SK-N-SH (cell line): ENCODE measurements around the gene PHKA1. TPM values are rescaled to one million over a fixed set of nuclear protein-coding genes. Genes with fewer than 3 reads are reported as not detected.

Experiments used
- CTCF ChIA-PET: fragments of 300-600, 350-600 bp; formaldehyde crosslinking; extraction: SDS; loops from one replicate; lab custom pipeline; 2021; lab: Yijun Ruan, JAX
- POLR2A ChIA-PET: fragments of 350-600 bp; sonication (Branson Sonifier 250); formaldehyde crosslinking; extraction: SDS; loops from one replicate; lab custom pipeline; 2020; ENCODE audit warnings: antibody characterized with exemption, inconsistent platforms; lab: Yijun Ruan, JAX
- DNase-seq: peaks from one replicate; pipeline ENCODE4 v3.0.0; 2012
- H2AFZ ChIP-seq: fragments of 200-600 bp; sonication (generic); 2 replicates; pipeline ENCODE4 v1.8.1; 2016; ENCODE audit warnings: antibody characterized with exemption, mild to moderate bottlenecking, low read depth
- H3F3A ChIP-seq: fragments of 200-600 bp; sonication (generic); replicated peaks from 2 replicates; pipeline ENCODE3; 2016; ENCODE audit warnings: antibody characterized with exemption, mild to moderate bottlenecking; ENCODE audit not compliant: insufficient read depth
- H3K27ac ChIP-seq, 2 experiments: fragments of 200-500 bp in 1 of 2; fragments of 200-600 bp in 1 of 2; sonication (Bioruptor generic) in 1 of 2; sonication (generic), shearing (Covaris generic) in 1 of 2; 2 replicates each; pipeline versions ENCODE4 v1.5.1 to v1.6.1; 2014 to 2016; ENCODE audit warnings: low read depth in 2 of 2, inconsistent platforms in 1 of 2, low read length in 1 of 2, mild to moderate bottlenecking in 1 of 2, mixed read lengths in 1 of 2
- H3K27me3 ChIP-seq: fragments of 200-600 bp; sonication (generic), shearing (Covaris generic); 2 replicates; pipeline ENCODE4 v1.6.1; 2016; ENCODE audit warnings: mixed run types; ENCODE audit not compliant: insufficient read depth
- H3K36me3 ChIP-seq, 2 experiments: fragments of 200-500 bp in 1 of 2; fragments of 200-600 bp in 1 of 2; sonication (Bioruptor generic) in 1 of 2; sonication (generic) in 1 of 2; replicated peaks in 1 of 2; 2 replicates each; pipeline versions ENCODE3 to v1.5.1; 2014 to 2016; ENCODE audit warnings: low read length in 1 of 2, mild to moderate bottlenecking in 1 of 2; ENCODE audit not compliant: insufficient read depth in 2 of 2, control insufficient read depth in 1 of 2
- H3K4me1 ChIP-seq, 2 experiments: fragments of 200-500 bp in 1 of 2; fragments of 200-600 bp in 1 of 2; sonication (Bioruptor generic) in 1 of 2; sonication (generic), shearing (Covaris generic) in 1 of 2; 2 replicates each; pipeline versions ENCODE4 v1.5.1 to v1.6.1; 2014 to 2016; ENCODE audit warnings: low read depth in 1 of 2, low read length in 1 of 2, mixed run types in 1 of 2; ENCODE audit not compliant: insufficient read depth in 2 of 2, control insufficient read depth in 1 of 2
- H3K4me2 ChIP-seq: fragments of 200-600 bp; sonication (generic), shearing (Covaris generic); 2 replicates; pipeline ENCODE4 v1.6.1; 2017; ENCODE audit warnings: mixed run types
- H3K4me3 ChIP-seq, 2 experiments: fragments of 200-500 bp in 1 of 2; fragments of 200-600 bp in 1 of 2; sonication (Bioruptor generic) in 1 of 2; sonication (generic), shearing (Covaris generic) in 1 of 2; 2 replicates each; pipeline versions ENCODE4 v1.5.1 to v1.8.1; 2014 to 2016; ENCODE audit warnings: low read depth in 2 of 2, inconsistent platforms in 1 of 2, low read length in 1 of 2, mild to moderate bottlenecking in 1 of 2, mixed read lengths in 1 of 2, moderate library complexity in 1 of 2
- H3K79me2 ChIP-seq: fragments of 200-600 bp; sonication (generic); 2 replicates; pipeline ENCODE4 v1.8.1; 2017; ENCODE audit warnings: mild to moderate bottlenecking; ENCODE audit not compliant: insufficient read depth
- H3K9ac ChIP-seq: fragments of 200-600 bp; sonication (generic); 2 replicates; pipeline ENCODE4 v1.6.1; 2017; ENCODE audit warnings: mixed run types
- H3K9me2 ChIP-seq: fragments of 200-600 bp; sonication (generic); 2 replicates; pipeline ENCODE4 v1.6.1; 2017; ENCODE audit warnings: mixed run types
- H3K9me3 ChIP-seq: fragments of 200-600 bp; sonication (generic); 2 replicates; pipeline ENCODE4 v1.6.1; 2017; ENCODE audit warnings: mixed run types, mild to moderate bottlenecking, moderate library complexity
- H4K20me1 ChIP-seq: fragments of 200-600 bp; sonication (generic); 2 replicates; pipeline ENCODE4 v1.6.1; 2017; ENCODE audit warnings: mild to moderate bottlenecking, mixed run types; ENCODE audit not compliant: insufficient read depth
- EP300 ChIP-seq, 2 experiments: IDR thresholded peaks; 2 replicates each; pipeline versions ENCODE4 v1.4.0 to v1.6.1; 2012; ENCODE audit warnings: borderline replicate concordance in 1 of 2, low read depth in 1 of 2, low read length in 1 of 2
- POLR2AphosphoS5 ChIP-seq: IDR thresholded peaks from 2 replicates; pipeline ENCODE4 v1.6.1; 2012; ENCODE audit warnings: low read depth, low read length
- RCOR1 ChIP-seq: fragments of 150-350 bp; IDR thresholded peaks from 2 replicates; pipeline ENCODE4 v1.6.1; 2017; ENCODE audit warnings: antibody characterized with exemption, low read length
- RXRA ChIP-seq: IDR thresholded peaks from 2 replicates; pipeline ENCODE4 v1.4.0; 2012; ENCODE audit warnings: low read depth, mild to moderate bottlenecking, borderline replicate concordance
- SIN3A ChIP-seq: IDR thresholded peaks from 2 replicates; pipeline ENCODE4 v1.6.1; 2012; ENCODE audit warnings: low read depth, mild to moderate bottlenecking, low read length, moderate library complexity, borderline replicate concordance
- SMC3 ChIP-seq: IDR thresholded peaks from 2 replicates; pipeline ENCODE4 v1.6.1; 2012; ENCODE audit warnings: low read depth, low read length, improper control_type of control experiment
- TAF1 ChIP-seq: IDR thresholded peaks from 2 replicates; pipeline ENCODE4 v1.6.1; 2012; ENCODE audit warnings: low read depth, mild to moderate bottlenecking, low read length, moderate library complexity, borderline replicate concordance
- YY1 ChIP-seq: IDR thresholded peaks from 2 replicates; pipeline ENCODE4 v1.4.0; 2012; ENCODE audit warnings: low read depth, mild to moderate bottlenecking
- WGBS: methylation state at CpG from one replicate; pipeline ENCODE4 v1.1.6; 2017; ENCODE audit warnings: low lambda C conversion rate; 5-methylcytosine and 5-hydroxymethylcytosine counted together
- polyA plus RNA-seq, 3 experiments: library from polyadenylated mRNA; depleted of rRNA; stranded (reverse); fragments of >200 nt; gene quantifications; 2 replicates each; pipeline ENCODE4 v1.2.3, GENCODE V29; 2012
- TF ChIP-seq, protein P1 (sequence below): IDR thresholded peaks from 2 replicates; pipeline ENCODE4 v1.4.0; 2012; ENCODE audit warnings: low read depth
- TF ChIP-seq, protein P2 (sequence below): IDR thresholded peaks from 2 replicates; pipeline ENCODE4; 2012
- TF ChIP-seq, protein P3 (sequence below): IDR thresholded peaks from 2 replicates; pipeline ENCODE4 v1.4.0; 2012; ENCODE audit warnings: low read depth, borderline replicate concordance
- TF ChIP-seq, protein P4 (sequence below): fragments of 200-600 bp; sonication (generic); IDR thresholded peaks from 2 replicates; pipeline ENCODE4 v1.6.1; 2017; ENCODE audit warnings: antibody characterized with exemption, mild to moderate bottlenecking, moderate library complexity

Gene PHKA1
- polyA plus RNA-seq, 1 of the 3 experiments (the other 2 are of a cell fraction), result 4.8 TPM

DNA sequence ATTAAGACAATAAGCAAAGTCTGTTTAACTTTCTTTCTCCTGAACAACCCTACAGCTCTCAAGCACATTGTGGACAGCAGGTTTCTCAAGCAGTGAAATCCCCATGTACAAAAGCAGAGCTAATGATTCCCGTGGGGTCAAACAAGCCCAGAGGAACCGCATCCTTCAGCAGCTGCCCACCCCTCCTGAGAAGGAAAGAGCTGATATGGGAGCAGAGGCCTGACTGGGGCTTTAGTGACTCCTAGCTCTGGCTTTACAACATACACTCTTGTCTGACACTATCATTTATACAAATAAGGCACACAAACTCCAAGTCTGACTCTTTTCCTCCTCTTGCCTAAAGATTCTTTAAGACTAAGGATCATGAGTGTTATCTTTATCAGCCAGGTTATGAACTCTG, 174.3 kb downstream of the PHKA1 start:
- Histone ChIP-seq H3K9me2 (no peaks in the 10 kb centered on the region), H3F3A (no peaks in the 10 kb centered on the region), H3K4me3 (no peak overlapping the region), H3K36me3 (peaks cover 0 to 24% of the 10 kb centered on the region in 2 experiments), H3K4me2 (no peak overlapping the region), H3K9me3 (no peaks in the 10 kb centered on the region)
- no peak for DNase-seq
- TF ChIP-seq EP300 (IDR thresholded peaks at IDR 0.05; ENCODE audit: borderline replicate concordance in 1 of 2, low read depth in 1 of 2, low read length in 1 of 2), result no peak
- TF ChIP-seq SMC3, result no peak
- TF ChIP-seq, protein P1, sequence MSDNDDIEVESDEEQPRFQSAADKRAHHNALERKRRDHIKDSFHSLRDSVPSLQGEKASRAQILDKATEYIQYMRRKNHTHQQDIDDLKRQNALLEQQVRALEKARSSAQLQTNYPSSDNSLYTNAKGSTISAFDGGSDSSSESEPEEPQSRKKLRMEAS, result no peak
- TF ChIP-seq, protein P2, sequence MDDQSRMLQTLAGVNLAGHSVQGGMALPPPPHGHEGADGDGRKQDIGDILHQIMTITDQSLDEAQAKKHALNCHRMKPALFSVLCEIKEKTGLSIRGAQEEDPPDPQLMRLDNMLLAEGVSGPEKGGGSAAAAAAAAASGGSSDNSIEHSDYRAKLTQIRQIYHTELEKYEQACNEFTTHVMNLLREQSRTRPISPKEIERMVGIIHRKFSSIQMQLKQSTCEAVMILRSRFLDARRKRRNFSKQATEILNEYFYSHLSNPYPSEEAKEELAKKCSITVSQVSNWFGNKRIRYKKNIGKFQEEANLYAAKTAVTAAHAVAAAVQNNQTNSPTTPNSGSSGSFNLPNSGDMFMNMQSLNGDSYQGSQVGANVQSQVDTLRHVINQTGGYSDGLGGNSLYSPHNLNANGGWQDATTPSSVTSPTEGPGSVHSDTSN, result no peak
- TF ChIP-seq RCOR1, result no peak
- no peak for TF ChIP-seq SIN3A
- TF ChIP-seq TAF1, result no peak
- TF ChIP-seq, protein P3, sequence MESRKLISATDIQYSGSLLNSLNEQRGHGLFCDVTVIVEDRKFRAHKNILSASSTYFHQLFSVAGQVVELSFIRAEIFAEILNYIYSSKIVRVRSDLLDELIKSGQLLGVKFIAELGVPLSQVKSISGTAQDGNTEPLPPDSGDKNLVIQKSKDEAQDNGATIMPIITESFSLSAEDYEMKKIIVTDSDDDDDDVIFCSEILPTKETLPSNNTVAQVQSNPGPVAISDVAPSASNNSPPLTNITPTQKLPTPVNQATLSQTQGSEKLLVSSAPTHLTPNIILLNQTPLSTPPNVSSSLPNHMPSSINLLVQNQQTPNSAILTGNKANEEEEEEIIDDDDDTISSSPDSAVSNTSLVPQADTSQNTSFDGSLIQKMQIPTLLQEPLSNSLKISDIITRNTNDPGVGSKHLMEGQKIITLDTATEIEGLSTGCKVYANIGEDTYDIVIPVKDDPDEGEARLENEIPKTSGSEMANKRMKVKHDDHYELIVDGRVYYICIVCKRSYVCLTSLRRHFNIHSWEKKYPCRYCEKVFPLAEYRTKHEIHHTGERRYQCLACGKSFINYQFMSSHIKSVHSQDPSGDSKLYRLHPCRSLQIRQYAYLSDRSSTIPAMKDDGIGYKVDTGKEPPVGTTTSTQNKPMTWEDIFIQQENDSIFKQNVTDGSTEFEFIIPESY, result no peak
- TF ChIP-seq, protein P4, sequence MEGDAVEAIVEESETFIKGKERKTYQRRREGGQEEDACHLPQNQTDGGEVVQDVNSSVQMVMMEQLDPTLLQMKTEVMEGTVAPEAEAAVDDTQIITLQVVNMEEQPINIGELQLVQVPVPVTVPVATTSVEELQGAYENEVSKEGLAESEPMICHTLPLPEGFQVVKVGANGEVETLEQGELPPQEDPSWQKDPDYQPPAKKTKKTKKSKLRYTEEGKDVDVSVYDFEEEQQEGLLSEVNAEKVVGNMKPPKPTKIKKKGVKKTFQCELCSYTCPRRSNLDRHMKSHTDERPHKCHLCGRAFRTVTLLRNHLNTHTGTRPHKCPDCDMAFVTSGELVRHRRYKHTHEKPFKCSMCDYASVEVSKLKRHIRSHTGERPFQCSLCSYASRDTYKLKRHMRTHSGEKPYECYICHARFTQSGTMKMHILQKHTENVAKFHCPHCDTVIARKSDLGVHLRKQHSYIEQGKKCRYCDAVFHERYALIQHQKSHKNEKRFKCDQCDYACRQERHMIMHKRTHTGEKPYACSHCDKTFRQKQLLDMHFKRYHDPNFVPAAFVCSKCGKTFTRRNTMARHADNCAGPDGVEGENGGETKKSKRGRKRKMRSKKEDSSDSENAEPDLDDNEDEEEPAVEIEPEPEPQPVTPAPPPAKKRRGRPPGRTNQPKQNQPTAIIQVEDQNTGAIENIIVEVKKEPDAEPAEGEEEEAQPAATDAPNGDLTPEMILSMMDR, result no peak
- no peak for TF ChIP-seq YY1
- TF ChIP-seq, all 33 proteins: peak for 0
- no peaks in the 10 kb centered on the region for H3K27me3 ChIP-seq
- H3K9ac ChIP-seq, result no peak overlapping the region
- H2AFZ ChIP-seq, result no peak overlapping the region
- peaks cover 7% of the 10 kb centered on the region; the same call in 1 of the 2 replicates for H4K20me1 ChIP-seq
- H3K79me2 ChIP-seq, result no peaks in the 10 kb centered on the region
- no peaks in the 10 kb centered on the region for H3K4me1 ChIP-seq
- no peak overlapping the region for H3K27ac ChIP-seq
- 100% methylated on average over 2 of the region's 2 CpGs for WGBS
- ChIA-PET CTCF (interaction anchor here (0.6 to 2.4 kb wide), 10 partner anchors 10 to 522 kb away, joined by 3 to 9 read pairs (median 4); no protein-coding TSS in a partner anchor), POLR2A (no interaction called here)

DNA sequence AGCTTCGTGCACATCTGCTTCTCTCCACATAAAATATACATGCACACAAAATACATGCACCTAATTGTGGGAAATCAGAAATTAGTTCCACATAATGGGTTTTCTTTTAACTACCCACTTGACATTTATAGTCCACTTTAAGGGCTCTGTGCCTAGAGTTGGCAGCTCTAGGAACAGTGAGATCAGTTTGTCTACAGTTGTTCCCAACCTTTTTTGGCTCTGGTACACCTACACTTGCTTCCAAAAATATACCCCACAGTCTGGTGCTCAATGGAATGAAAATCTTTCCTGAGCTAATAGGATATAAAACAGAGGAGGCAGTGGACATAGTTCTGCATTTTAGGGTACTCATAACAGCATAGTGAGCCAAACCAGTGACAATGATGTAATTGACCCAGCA, 177.6 kb downstream of the PHKA1 start:
- H3K27me3 ChIP-seq, result no peaks in the 10 kb centered on the region
- CTCF ChIA-PET, result interaction anchor here (1.2 kb wide), 1 partner anchor 238 kb away, joined by 3 read pairs; no protein-coding TSS in a partner anchor
- H3K4me2 ChIP-seq, result no peak overlapping the region
- 97% methylated on average over 1 of the region's 1 CpG for WGBS
- TF ChIP-seq POLR2AphosphoS5 (no peak), RXRA (no peak)
- H3K27ac ChIP-seq, result no peak overlapping the region
- H3K79me2 ChIP-seq, result no peaks in the 10 kb centered on the region
- H3K9me3 ChIP-seq, result no peaks in the 10 kb centered on the region
- H2AFZ ChIP-seq, result no peak overlapping the region
- no peak overlapping the region for H3K4me3 ChIP-seq
- no peak for DNase-seq
- no peak overlapping the region for H3K9ac ChIP-seq
- H3F3A ChIP-seq, result no peaks in the 10 kb centered on the region
- no peaks in the 10 kb centered on the region for H3K4me1 ChIP-seq
- POLR2A ChIA-PET, result no interaction called here
- H3K9me2 ChIP-seq, result no peaks in the 10 kb centered on the region
- peaks cover 7% of the 10 kb centered on the region; the same call in 1 of the 2 replicates for H4K20me1 ChIP-seq
- peaks cover 0 to 13% of the 10 kb centered on the region in 2 experiments for H3K36me3 ChIP-seq
